Activated CD8-positive, alpha-beta memory T cell treated with anti-CD3 and anti-CD28 coated beads, Interleukin-2, amount 50 U/mL, for 48 hours (primary cell): ENCODE data around the gene ZNF768.
A peak's percentile ranks its signal among the peaks of the same experiment; 100 is the strongest.
"Not testable (repeated sequence)": the region's sequence is repeated elsewhere in the genome, so short reads cannot be mapped to it uniquely, and the experiment has no call there.

ENCODE experiments used
- DNase-seq: peaks from one replicate; pipeline ENCODE4 v3.0.0-alpha.2; 2020

ZNF768 gene

DNA sequence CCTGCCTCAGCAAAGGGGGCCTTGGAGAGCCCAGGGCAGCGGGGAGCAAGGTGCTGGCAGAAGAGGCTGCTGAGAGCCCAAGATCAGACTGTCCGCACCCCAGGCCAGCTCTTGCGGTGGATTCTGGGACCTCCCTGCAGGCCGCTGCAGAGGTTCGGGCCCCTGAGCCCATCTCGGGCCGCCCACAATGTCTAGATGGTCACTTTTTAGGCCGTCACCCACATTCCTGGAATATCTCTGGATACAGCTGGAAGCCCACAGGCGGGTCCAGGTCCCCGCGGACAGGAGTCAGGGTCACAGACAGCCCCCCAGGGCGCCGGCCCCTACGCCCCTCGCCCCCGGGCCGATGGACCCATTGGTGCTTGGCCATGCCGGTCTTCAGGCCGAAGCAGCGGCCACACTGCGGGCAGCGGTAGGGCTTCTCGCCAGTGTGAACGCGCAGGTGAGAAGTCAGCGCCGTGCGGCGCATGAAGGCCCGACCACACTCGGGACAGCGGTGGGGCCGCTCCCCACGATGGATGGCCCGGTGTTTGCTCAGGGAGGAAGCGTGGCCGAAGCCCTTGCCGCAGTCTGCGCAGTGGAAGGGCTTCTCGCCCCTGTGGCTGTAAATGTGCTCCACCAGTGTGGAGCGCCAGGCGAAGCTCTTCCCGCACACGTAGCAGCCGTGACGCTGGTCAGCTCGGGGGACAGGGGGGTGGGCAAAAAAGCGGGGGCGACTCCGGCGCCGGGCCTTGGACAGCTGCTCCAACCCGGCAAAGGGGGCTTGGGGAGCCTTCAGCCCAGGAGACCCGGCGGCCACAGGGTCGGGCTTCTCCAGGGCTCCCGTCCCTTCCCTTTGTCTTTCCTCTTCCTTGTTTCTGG lies 6.1 kb upstream of the ZNF768 start:
- peak; percentile 43 for DNase-seq

GRCh38 chr16:30530163-30531037 lies 4.0 kb upstream of the ZNF768 start:
- no peak for DNase-seq

DNA sequence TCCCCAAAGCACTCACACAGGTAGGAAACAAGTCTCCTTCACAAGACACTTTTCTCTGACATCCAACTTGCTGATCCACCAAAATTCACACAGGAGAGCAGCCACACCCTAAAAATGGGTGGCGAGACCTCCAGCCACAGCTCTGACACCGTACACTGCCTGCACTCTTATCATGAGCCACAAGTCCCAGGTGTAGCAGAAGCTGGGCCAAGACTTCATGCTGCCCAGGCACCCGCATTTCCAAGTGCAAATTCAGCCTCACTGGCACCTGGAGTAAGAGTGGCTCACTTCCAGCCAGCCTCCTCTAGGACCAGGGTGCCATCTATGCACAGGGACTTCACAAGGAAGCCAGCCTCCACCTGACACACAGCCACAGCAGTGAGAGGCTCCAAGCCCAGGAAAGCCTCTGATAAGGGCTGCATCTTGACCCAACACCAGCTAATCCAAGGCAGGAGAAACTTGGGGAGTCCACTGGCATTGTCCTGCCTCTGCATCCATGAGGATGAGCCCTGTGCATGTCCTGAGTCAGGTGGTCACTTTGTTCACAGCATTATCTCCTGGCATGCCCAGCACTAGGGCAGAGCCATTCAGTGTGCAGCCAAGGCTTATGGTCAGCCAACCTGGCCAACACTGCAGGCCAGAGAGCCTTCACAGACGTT lies 2.6 kb upstream of the ZNF768 start:
- DNase-seq, result no peak

DNA sequence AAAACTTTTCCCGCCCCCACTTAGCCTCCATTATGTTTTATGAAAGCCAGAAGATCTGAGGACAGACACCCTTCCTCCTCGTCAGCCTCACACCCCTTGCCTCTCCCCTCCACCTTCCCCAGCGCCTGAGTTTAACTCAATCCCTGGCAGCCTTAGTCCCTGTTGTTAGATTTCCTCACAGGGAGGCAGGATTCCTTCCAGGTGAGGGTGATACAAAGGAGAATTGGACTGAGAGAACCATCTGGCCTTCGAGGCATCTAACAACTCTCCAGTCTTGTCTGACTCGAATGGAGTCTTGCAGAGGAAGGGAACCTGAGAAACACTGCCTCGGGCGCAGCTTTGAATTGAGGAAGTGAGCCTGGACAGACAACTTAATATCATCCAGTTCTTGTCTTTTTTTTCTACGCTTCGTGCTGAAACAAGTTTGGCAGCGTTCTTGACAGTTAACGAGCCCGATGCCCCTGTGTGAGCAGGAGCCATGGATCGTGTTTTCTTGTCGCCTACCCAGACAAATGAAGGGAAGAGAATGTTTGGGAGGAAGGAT lies 1.3 kb upstream of the ZNF768 start:
- DNase-seq, result no peak

DNA sequence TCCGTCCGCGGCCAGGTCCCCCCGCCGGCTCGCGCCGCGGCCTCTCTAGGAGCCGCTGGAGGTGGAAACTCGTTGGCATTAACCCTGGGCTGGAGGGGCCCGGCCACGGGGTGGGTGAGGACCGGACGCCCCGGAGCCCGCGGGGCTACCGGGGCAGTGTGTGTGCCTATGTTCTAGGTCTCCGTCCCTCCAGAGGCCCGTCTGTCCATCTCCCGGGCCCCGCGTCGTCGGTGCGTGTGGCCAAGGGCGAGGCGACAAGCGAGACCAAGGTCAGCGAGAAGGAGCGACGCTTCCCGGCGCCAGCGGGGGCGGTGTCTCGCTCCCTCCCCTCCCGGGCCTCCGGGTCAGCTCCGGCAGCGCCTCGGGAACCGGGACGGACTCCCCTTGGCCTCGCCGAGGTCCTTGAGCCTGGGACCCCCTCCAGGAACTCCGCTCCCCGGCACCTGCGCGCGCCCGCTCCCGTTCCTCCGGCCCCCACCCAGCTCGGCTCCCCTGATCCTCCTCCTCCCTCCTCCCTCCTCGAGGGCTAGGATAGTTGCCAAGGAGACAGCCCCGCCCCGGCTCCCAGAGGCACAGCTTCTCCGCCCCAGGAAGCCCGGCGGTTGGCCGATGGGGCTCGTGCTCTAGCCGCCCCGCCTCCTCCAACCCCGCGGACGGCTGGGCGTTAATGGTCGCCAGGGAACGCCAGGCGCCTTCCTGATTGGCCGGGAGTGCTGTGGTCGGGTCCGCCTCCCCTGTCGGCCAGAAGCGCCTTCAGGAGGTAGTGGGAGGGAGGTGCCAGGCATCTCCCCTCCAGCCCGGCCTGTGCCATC lies 663 bp upstream of the ZNF768 start:
- DNase-seq, result peak; percentile 96

- no peak for DNase-seq
Observed at GRCh38 chr16:30525844-30526136, 576 bp downstream of the ZNF768 start.

DNA sequence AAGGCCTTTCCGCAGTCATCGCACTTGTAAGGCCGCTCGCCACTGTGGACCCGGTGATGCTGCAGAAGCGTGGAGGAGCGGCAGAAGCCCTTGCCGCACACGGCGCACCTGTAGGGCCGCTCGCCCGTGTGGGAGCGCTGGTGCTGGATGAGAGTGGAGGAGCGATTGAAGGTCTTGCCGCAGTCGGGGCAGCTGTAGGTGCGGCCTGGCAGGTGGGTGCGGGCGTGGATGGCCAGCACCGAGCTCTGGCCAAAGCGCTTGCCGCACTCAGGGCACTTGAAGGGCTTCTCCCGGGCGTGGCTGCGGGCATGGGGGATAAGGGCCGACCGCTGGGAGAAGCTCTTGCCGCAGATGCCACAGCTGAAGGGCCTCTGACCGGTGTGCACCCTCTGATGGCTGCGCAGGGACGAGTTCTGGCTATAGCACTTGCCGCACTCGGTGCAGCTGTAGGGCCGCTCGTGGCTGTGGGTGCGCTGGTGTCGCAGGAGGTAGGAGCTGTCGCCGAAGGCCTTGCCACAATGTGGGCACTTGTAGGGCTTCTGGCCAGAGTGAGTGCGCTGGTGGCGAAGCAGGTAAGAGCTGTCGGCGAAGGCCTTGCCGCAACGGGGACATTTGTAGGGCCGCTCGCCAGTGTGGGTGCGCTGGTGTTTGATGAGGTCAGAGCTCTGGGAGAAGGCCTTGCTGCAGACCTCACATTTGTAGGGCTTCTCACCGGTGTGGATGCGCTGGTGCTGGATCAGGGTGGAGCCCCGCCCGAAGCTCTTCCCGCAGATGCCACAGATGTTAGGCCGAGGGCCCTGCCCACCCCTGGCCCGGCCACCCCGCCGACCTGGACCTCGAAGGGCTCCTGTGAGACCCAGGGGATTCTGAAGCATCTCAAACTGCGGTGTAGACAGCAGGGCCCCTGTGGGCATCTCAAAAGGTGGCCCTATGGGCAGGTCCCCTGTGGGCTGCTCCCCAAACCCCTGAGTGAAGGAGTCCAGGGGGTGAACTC lies 1.5 kb downstream of the ZNF768 start:
- no peak for DNase-seq

GRCh38 chr16:30523768-30524574 lies 2.4 kb downstream of the ZNF768 start:
- DNase-seq, result no peak

DNA sequence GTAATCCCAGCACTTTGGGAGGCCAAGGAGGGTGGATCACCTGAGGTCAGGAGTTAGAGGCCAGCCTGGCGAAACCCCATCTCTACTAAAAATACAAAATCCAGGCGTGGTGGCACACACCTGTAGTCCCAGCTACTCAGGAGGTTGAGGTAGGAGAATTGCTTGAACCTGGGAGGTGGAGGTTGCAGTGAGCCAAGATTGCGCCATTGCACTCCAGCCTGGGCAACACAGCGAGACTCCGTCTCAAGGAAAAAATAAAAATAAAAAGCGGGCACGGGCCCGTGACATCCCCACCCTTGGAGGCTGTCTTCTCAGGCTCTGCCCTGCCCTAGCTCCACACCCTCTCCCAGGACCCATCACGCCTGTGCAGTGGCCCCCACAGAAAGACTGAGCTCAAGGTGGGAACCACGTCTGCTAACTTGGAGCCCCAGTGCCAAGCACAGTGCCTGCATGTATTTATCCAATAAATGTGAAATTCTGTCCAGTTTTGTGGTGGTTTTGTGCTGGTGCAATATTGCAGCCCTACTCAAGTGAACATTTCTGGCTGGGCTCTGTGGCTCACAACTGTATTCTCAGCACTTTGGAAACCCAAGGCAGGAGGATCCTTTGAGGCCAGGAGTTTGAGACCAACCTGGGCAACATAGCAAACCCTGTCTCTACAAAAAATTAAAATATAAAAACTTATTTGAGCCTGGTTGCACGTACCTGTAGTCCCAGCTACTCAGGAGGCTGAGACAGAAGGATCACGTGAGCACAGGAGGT lies 3.5 kb downstream of the ZNF768 start:
- DNase-seq, result not testable (repeated sequence)

GRCh38 chr16:30521873-30522641 lies 4.3 kb downstream of the ZNF768 start:
- no peak for DNase-seq

DNA sequence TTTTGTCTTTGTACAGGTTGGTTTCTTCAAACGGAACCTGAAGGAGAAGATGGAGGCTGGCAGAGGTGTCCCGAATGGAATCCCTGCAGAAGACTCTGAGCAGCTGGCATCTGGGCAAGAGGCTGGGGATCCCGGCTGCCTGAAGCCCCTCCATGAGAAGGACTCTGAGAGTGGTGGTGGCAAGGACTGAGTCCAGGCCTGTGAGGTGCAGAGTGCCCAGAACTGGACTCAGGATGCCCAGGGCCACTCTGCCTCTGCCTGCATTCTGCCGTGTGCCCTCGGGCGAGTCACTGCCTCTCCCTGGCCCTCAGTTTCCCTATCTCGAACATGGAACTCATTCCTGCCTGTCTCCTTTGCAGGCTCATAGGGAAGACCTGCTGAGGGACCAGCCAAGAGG lies 4.9 kb downstream of the ZNF768 start:
- DNase-seq, result no peak

- no peak for DNase-seq
Observed at GRCh38 chr16:30519120-30520049, 7.0 kb downstream of the ZNF768 start.

DNA sequence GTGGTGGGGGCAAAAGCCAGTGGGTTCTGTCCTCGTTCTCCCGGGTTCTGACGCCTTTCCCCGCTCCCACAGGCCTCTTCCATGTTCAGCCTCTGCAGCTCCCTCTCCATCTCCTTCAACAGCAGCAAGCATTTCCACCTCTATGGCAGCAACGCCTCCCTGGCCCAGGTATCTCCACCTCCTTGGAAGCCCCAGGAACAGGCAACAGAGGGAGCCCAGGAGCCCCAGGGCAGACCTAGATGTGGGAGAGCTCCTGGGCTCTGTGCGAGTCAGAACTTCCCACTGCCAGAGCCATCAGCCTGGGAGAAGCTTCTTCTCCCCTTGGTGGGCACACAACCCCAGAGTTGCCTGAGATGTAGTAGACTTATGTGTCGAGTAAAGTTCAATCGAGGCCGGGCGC lies 7.8 kb downstream of the ZNF768 start:
- no peak for DNase-seq

DNA sequence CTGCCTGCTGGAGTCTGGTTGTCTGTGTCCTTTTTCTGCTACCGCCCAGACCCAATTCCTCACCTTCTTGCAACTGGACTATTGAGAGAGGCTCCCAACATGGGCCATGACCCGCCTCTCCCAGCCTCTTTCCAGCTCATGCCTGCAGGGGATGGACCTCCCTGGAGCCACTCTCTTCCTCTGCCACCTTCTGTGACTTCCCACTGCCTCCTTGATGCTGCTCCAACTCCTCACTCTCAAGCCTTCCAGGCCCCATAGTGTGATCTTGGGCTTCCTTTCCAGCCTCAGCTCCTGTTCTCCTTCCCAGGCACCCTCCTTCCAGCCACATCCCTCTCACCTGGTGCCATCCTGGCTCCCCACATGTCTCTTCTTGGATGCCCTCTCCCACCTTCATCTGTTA lies 11.1 kb downstream of the ZNF768 start:
- no peak for DNase-seq

DNA sequence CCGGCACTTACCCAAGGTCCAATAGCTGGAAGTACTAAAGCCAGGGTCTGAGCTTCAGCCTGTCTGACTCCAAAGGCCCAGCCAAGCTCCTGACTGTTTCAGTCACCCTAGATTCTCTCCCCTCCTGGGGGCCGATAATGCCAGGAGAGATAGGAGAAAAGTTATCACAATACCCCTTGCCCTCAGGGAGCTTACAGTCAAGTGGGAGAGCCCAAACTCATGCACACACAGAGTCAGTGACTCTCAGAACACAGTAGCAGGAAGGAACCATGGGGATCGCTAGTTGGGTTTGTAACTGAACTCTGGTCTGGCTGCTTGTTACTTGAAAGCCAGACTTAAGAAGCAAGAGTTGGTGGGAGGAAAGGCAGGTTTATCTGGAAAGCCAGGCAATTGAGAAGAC lies 14.9 kb downstream of the ZNF768 start:
- DNase-seq, result no peak

DNA sequence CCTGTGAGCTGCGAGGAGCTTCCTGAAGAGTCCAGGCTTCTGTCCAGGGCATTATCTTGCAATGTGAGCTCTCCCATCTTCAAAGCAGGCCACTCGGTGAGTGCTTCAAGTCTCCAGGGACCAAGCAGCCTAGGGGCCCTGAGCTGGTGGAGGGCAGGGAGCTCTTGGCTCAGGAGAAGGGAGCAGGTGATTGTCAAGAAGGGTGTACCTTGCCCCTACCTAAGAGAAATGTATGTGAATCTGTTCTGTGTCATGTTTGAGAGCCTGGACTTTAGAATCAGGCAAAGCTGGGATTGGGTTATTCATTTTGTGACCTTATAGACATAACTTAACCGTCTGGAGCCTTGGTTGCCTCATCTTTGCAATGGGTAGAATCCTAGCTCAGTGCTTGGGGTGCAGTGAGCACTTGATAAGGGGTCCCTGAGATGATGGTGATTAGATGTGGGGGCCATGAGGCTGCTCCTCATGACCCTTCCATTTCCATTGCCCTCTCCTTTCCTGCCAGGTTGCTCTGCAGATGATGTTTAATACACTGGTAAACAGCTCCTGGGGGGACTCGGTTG lies 15.9 kb downstream of the ZNF768 start:
- DNase-seq, result no peak

DNA sequence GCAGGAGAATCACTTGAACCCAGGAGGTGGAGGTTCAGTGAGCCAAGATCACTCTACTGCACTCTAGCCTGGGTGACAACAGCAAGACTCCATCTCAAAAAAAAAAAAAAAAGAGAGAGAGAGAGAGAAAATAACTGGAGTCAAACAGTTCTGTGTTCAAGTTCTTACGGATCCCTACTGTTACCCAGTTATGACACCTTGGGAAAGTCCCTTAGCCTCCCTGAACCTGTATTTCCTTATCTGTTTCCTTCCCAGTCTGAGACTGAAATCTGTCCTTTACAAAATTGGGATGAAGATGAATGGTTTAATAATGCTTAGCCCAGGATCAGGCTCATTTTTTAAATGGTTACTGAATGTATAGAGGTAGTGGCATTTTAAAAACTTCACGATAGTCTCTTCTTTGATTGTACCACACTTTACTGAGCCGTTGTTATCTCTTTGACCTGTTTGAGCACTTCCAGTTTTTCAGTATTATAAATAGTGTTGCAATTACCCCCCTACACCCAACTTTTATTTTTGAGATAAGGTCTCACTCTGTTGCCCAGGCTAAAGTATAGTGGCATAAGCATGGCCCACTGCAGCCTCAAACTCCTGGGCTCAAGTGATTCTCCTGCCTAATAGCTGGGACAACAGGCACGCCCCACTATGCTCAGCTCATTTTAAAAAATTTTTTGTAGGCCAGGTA lies 17.1 kb downstream of the ZNF768 start:
- no peak for DNase-seq
